Cerebellar nuclear complex (tissue), 1 donor: ENCODE measurements around the gene ECE2.

Source experiments
- DNase-seq, 2 experiments: peaks; one replicate each; lab custom pipeline; 2025; lab: John Stamatoyannopoulos, UW

Gene ECE2

DNA sequence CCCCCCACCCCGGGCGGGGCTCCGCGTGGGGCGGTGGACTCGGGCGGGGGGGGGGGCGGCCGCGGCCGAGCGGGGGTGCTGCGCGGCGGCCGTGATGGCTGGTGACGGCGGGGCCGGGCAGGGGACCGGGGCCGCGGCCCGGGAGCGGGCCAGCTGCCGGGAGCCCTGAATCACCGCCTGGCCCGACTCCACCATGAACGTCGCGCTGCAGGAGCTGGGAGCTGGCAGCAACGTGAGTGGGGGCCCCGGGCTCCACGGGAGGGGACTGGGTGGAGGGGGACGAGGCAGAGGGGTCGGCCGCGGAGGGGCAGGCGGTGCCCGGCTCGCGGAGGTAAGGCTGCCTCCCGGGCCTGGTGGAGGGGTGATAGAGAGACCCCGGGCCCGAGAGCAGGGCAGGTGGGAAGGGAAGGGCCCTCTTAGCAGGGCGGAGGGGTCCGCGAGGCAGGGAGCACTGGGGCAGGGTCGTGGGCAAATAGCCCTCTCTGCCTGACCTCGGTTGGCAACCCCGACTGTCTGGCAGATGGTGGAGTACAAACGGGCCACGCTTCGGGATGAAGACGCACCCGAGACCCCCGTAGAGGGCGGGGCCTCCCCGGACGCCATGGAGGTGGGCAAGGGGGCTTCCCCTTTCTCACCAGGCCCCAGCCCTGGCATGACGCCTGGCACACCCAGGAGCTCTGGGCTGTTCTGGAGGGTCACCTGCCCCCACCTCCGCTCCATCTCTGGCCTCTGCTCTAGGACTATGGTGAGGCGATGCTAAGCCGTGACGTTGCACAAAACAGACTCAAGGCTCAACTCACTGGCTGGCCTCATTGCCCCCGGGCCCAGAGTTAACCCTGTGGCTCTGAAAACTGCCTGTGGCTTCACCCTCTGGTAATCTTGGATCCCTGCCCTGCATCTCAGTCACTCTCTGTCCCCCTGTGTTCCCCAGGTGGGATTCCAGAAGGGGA is at the start of gene ECE2:
Gene ECE2 (plus strand): TSS at position 62 of the 950 bp plus-strand sequence. CDS start 132 bp downstream, at position 194.
- no peak for DNase-seq

DNA sequence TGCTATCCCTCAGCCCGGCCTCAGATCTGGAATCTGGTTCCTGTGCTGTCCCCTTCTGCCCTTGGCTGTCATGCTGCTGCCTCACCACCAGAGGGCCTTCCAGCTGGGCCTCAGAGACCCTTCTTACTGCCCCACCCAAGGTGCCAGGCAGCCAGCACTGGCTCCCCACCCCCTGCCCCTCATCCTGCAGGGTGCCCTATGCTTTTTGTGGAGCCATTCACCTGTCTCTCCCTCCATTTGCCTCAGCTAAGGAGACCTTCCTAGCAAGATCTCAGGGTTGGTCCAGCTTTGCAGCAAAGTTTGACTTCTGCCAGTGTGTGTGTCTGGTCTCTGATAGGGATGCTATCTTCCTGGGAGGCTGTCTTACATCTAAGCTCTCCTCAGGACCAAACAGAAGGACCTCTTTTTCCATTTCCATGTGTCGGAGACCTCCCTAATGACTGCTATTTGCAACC is 48.3 kb upstream of the ECE2 start:
- DNase-seq = no peak

DNA sequence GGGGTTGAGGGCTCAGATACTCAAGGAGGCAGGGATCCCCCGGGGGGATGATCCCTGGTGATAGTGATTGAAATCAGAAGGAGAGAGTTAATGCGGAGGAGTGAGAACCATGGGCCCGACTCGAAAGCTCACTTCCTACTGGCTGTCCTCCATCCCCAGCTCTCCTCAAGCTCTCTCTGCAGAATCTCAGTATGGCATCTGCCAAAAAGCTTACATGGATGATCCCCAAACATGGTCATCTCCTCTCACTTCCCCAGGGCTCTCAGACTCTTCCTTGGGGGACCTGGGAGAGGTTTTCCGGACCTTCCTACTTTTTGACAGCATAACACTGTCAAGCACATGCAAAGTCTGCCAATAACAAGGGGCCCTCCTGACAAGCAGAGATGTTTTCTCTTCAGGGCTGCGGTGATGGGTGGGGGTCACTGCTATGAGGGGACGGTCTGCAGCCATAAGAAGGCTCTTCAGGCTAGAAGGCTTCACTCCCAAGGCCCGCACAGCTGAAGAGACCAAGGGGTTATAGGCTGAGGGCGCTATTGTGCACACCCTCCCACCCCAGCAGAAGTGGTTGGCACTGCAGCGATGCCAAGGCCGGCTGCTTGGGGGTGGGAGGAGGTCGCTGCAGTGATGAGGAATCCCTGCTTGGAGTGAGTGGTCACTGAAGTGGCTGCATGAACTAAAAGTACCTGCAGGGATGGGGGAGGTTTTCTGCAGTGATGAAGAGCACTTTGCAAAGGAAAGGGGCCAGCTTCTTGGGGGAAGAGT is 47.3 kb upstream of the ECE2 start:
- no peak for DNase-seq

DNA sequence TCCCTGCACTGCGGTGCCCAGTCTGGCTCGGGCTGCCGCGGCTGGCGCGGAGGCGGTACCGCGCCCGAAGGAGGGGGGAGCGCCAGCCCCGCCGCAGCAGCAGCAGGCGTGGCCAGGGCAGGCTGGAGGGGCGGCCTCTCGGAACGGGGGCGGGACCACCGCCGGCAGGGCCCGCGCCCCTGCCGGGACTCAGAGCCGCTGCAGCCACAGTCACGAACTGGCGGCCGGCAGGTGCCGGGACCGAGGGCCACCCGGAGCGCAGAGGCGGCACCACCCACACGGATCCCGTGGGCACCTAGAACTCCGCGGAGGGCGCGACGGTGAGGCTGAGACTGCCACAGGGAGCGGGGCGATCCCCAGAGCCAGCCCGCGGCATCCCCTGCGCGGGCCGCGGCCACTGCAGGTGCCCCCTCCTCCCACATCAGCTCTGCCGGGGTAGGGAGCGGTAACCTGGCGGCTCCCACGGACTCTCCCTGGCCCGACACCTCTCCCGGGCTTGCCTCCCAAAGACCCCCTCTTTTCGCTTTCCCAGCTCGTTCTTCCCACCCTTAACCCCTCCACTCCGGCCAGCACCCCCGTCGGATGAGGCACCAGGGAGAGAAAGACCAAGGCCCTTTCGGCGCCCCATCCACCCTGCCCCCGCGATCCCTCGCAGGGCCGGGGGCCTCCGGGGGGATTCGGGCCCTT is 46.3 kb upstream of the ECE2 start, which contains the start of gene VWA5B2:
Gene VWA5B2 (plus strand): TSS at position 192 of the 687 bp plus-strand sequence. CDS start 944 bp downstream, outside the sequence.
- DNase-seq = no peak

DNA sequence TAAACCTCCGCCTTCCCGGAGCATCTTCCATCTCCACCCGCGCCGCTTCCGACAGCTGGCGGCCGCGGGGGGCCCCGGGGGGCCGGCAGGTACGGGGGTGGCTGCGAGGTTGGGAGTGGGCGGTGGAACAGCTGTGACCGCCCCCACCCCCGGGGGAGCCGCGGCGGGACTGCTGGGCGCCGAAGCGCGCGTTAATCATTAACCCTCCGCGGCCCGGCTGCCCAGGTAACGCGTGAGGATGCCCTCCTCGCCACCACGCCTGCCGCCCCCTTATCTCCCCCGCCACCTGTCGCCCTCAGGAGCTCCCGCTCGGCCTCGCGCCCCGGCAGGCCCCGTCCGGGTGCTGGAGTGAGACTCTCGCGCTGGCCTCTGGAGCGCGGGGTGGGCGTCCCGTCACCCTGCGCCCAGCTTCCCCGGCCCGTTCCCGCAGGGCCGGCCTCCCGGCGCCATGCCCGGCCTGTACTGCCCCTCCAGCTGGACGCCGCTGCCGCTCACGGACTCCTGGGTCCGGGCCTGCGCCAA is 45.7 kb upstream of the ECE2 start:
- no peak for DNase-seq

DNA sequence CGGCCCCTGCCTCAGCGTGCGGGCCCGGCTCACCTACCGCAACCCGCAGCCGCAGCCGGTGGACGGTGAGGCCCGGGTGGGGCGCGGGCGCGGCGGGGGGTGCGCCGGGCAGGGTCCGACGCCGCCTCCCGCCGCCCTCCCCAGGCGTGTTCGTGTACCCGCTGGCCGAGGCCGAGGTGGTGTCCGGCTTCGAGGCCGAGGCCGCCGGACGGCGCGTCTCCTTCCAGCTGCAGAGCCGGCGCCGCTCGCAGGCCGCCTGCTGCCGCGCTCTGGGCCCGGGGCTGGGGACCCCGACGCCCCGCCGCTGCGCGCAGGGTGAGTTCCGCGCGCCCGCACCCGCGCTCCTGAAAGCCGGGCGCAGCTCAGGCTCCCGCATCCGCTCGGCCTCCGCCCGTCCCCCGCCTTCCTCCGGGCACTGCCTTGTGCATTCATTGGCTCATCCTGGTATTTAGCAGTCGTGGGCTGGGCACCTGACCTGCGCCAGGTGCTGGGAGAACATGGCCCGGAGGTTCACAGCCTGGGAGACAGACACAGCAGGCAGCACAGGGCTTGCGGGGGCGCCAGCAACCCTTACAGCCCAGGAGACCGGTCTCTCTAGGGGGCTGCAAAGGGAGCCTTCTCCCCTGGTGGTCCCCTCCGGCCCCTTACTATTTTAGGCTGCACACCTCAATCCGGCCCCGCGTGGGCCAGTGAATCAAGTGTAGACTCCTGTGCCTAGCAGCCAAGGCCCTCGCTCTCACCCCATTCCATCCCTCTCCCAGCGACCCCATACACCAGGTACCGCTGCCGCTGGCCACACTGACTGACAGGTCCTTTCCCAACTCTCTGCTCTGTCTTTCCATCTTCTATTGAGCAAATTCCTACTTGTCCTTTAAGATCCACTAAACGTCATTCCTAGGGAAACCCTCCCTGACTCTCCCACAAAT is 45.0 kb upstream of the ECE2 start:
- peak; percentile 10 to 56 for DNase-seq

DNA sequence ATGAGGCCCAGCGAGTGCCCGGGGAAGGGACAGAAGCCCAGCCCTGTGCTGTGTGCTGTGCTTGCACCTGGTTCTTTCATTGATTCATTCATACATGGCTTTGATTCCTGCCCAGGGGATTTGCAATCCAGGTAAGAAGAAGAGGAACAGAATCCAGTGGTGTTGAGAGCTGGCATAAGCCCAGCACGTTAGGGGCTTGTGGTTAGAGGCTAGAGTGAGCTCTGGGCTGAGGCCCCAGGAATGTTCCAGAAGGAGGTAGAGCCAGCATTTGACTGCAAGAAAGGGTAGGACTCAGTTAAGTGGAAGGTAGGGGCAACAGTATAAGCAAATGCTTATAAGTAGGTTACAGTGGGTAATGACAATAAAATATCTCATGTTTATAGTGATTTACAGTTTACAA is 44.2 kb upstream of the ECE2 start:
- DNase-seq = no peak

DNA sequence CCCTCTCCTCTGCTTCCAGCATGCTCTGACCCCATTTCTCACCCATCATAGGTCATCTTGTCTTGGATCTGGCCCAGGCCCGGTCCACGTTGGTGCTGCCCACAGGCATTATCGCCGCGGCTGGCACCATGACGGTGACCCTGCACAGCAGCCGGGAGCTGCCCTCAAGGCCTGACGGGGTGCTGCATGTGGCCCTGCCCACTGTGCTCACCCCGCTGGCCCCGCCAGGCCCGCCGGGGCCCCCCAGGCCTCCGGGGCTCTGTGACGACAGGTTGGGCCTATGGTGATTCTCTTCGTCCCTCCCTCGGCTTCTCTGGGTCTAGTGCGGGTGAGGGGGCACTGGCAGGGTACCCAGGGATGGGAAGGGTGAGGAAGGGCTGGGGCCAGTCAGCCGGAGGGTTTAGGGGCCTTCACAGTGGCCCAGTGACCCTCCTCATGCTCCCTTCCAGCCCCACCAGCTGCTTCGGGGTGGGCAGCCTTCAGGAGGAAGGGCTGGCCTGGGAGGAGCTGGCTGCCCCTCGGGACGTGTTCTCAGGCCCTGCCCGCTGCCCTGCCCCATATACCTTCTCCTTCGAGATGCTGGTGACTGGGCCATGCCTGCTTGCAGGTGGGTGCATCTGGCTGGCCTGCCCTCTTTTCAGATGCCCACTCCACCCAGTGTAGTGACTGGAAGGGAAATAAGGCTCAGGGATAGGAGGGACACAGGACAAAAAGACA is 42.5 kb upstream of the ECE2 start:
- no peak for DNase-seq

DNA sequence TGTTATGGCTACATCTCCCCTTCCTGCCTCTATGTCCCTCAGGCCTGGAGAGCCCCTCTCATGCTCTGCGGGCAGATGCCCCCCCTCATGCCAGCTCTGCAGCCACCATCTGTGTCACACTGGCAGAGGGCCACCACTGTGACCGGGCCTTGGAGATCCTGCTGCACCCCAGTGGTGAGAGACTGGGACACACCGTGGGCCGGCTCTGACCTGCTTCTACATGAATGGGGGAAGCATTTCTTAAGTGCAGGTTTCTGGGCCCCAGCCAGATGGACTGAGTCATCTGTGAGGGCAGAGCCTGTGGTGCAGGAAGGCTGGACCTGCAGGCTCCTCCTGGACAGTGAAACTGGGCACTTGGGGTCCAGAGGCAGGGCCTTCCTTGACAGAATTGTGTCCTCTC is 41.6 kb upstream of the ECE2 start:
- peak; percentile 6 to 82 for DNase-seq

DNA sequence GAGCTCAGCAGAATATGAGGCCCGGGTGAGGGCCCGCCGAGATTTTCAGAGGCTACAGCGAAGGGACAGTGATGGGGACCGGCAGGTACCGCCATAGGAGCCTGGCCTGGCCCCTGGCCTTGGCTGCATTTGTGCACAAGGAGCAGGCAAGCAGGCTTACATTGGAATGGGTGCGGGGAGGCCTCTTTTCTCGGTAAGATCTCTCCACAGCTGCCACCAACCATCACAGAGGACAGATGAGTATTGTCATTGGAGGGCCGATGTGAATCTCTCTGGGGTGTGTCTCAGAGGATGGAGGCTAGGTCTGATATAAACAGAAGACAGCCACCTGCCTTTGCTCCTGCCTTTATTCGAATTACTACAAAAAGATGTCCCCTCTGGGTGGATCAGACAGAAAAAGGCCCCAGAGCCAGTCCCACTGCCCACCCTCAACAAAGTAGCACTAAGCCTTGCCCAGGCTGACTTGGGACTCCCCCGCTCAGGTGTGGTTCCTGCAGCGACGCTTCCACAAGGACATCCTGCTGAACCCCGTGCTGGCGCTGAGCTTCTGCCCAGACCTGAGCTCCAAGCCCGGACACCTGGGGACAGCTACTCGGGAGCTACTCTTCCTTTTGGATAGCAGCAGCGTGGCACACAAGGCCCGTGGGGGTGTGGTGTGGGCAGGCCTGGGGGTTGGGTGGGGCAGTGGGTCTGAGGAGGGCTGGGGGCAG is 41.0 kb upstream of the ECE2 start:
- DNase-seq = no peak

DNA sequence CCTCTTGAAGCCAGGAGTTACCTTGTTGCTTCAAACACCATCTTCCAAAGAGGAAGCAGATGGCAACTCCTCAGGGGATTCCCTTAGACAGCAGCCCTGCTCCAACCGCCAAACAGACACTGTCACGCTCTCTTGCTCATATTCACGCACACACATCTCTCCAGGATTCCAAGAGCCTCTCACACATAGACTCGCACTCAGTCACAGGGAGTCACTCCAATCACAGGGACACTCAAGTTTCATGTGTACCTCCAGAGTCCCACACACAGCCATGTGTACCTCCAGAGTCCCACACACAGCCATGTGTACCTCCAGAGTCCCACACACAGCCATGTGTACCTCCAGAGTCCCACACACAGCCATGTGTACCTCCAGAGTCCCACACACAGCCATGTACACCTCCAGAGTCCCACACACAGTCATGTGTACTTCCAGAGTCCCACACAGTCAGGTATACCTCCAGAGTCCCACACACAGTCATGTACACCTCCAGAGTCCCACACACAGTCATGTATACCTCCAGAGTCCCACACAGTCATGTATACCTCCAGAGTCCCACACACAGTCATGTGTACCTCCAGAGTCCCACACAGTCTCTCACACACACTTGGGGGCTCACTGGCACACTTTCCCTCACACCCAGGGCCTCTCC is 40.3 kb upstream of the ECE2 start:
- DNase-seq = no peak

DNA sequence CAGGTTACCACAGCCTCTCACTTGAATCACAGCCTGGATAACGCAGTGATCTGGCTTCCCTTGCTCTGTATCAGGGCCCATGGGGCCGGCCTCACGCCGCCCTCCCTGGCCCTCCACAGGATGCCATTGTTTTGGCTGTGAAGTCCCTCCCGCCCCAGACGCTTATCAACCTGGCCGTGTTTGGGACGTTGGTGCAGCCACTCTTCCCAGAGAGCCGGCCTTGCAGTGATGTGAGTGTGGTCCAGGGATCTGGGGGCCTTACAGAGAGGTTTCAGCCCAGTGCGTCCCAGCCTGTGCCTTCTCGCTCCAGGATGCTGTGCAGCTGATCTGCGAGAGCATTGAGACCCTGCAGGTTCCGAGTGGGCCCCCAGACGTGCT is 39.8 kb upstream of the ECE2 start:
- no peak for DNase-seq

DNA sequence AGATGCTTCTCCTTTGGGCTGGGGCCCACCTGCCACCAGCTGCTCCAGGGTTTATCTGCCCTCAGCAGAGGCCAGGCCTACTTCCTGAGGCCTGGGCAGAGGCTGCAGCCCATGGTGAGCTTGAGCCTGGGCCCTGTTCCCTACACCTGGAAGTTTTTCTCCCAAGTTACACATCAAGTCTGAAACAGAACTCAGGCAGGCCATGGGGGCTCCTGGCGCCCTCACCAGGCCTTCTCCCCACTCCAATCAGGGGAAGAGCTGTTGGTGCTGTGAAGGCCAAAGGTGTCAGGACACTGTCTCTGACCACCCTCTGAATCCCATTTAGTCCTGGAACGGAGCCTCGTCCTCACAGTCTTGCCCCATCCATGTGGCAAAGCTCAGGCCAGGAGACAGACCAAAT is 39.2 kb upstream of the ECE2 start:
- no peak for DNase-seq

DNA sequence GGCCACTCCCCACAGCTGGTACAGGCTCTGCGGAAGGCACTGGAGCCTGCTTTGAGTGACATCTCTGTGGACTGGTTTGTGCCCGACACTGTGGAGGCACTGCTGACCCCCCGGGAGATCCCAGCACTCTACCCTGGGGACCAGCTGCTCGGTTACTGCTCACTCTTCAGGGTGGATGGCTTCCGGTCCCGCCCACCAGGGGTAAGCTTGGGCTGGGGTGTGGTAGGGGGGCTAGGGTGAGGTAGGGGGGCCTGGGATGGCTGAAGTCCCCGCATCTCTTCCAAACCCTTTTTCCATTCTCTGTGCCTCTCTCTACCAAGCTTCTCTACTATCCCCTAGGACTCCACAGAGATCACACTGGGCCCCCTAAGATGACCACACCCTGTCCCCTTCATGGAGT is 38.6 kb upstream of the ECE2 start:
- no peak for DNase-seq

DNA sequence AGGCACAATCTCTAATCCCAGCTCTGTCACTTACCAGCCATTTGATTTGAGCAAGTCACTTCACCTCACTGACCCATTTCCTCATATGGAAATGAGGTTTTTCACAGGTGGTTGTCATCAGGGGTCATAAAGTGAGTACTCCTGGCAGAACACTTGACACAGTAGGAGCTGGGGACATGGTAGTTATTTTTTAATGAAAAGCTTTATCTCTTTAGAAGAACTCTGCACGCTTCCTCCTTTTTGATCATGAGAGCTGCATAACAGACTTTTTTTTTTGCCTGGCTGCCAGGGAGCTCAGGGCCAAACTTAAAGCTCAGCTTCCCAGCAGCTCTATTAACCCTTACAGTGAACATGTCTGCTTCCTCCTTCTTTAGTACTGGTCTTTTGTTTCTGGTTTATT is 38.0 kb upstream of the ECE2 start:
- no peak for DNase-seq

DNA sequence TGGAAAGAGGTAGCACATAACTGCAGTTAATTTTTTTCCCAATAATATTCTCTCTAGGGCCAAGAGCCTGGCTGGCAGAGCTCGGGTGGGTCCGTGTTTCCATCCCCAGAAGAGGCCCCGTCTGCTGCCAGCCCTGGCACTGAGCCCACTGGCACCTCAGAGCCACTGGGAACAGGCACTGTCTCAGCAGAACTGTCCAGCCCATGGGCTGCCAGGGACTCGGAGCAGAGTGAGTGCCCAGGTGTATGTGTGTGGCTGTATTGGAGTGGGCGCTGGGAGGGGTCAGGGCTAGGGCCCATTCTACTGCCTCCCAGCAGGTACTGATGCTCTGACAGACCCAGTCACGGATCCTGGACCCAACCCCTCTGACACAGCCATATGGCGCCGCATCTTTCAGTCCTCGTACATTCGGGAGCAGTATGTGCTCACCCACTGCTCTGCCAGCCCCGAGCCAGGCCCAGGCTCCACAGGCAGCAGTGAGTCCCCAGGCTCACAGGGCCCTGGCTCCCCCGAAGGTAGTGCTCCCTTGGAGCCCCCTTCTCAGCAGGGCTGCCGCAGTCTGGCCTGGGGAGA is 37.5 kb upstream of the ECE2 start:
- DNase-seq = peak in 1 of 2 experiments; percentile 22

DNA sequence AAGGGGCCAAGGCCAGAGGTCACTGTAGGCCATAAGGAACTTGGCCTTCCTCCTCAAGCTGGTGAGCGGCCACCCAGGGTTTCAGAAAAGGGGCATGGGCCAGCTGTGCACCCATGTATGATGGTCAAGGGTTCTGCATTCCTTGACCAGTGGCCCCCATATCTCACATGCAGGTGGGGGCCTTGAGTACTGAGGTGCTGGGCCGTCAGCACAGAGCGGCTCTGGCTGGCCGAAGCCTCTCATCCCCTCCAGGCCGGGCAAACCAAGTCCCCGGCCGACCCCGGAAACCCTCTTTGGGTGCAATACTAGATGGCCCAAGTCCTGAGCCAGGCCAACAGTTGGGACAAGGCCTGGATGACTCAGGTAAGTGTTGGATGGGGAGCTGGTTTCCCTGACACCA is 36.6 kb upstream of the ECE2 start:
- DNase-seq = no peak

DNA sequence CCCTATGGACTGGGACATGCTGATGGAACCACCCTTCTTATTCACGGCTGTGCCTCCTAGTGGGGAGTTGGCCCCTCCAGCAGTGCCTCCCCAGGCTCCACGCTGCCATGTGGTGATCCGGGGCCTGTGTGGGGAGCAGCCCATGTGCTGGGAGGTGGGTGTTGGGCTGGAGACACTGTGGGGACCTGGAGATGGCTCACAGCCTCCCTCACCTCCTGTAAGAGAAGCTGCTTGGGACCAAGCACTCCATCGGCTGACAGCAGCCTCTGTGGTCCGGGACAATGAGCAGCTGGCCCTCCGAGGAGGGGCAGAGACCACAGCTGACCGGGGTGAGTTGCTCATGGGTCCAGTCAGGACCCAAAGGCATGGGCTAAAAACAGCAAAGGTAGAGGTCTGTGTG is 36.1 kb upstream of the ECE2 start:
- no peak for DNase-seq
